A673 (cell line): ENCODE data around the gene ASTN1.

Source experiments
- CTCF ChIP-seq: fragments of 300-800, 200-600 bp; sonication (generic); conservative IDR thresholded peaks from 2 replicates; pipeline ENCODE4 v1.5.1; 2017; ENCODE audit warnings: low read depth, mild to moderate bottlenecking, antibody characterized with exemption, low read length, moderate library complexity, mixed read lengths
- EZH2 ChIP-seq: fragments of 200-600 bp; sonication (generic); IDR thresholded peaks from 2 replicates; pipeline ENCODE4 v1.6.1; 2017; ENCODE audit warnings: borderline replicate concordance, low read depth, mild to moderate bottlenecking, mixed read lengths, antibody characterized with exemption, low read length; ENCODE audit not compliant: poor library complexity, severe bottlenecking

GRCh38 chr1:177174921-177175634, 10.6 kb upstream of the ASTN1 start:
- TF ChIP-seq EZH2 (no peak), CTCF (no peak)
